C4-2B (cell line): ENCODE data around the gene F7.
"Not testable (repeated sequence)": the region's sequence is repeated elsewhere in the genome, so short reads cannot be mapped to it uniquely, and the experiment has no call there.

ENCODE experiments used
- H3K27ac ChIP-seq: fragments of 450-650 bp; 2 replicates; pipeline ENCODE4 v1.5.1; 2017
- ZFX ChIP-seq: fragments of 450-650 bp; IDR thresholded peaks from 2 replicates; pipeline ENCODE4 v1.6.1; 2017
- TF ChIP-seq, protein P1 (sequence below): fragments of 450-650 bp; conservative IDR thresholded peaks from 2 replicates; pipeline ENCODE4 v1.5.1; 2017; ENCODE audit warnings: mild to moderate bottlenecking

F7 gene

DNA sequence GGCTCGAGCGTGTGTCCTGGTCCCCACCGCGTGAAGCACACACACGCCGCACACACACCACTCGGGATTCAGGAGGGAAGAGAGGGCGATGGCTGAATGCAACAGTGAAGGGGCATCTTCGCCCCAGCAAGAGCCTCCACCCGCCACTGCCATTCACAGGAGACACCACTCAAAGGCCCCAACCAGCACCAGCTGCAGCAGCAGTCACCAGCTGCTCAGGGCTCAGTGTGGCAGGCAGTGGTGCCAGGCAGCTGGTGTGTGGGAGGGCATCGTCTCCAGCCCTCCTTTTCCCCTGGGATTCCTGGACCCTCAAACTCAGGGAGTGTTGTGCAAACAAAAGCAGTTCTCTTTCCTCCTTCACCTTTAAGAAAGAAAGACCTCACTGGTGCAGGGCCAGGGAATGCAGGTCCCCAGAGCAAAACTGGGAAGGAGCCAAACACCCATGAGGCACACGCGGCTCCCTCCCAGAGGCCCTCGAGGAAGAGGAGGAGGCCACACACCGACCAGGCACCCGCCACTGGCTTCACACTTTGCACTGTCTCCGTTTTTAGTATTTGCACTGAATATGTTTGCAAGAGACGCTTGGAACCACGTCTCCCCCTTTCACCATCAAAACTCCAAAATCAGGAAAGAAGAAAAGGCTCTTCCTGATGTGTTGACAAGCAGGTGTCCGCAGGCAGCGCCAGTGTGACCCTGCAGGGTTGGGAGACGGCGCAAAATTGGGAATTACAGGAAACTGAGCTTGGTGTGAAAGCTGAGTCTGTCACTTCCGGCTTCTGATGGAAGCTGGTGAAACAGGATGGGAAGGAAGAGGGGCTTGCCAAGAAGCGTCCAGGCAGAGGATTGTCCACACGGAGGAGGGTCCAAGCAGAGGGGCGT is 26.4 kb upstream of the F7 start:
- H3K27ac ChIP-seq: no peak overlapping the region
- TF ChIP-seq, protein P1, sequence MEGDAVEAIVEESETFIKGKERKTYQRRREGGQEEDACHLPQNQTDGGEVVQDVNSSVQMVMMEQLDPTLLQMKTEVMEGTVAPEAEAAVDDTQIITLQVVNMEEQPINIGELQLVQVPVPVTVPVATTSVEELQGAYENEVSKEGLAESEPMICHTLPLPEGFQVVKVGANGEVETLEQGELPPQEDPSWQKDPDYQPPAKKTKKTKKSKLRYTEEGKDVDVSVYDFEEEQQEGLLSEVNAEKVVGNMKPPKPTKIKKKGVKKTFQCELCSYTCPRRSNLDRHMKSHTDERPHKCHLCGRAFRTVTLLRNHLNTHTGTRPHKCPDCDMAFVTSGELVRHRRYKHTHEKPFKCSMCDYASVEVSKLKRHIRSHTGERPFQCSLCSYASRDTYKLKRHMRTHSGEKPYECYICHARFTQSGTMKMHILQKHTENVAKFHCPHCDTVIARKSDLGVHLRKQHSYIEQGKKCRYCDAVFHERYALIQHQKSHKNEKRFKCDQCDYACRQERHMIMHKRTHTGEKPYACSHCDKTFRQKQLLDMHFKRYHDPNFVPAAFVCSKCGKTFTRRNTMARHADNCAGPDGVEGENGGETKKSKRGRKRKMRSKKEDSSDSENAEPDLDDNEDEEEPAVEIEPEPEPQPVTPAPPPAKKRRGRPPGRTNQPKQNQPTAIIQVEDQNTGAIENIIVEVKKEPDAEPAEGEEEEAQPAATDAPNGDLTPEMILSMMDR: no peak
- TF ChIP-seq ZFX: no peak

DNA sequence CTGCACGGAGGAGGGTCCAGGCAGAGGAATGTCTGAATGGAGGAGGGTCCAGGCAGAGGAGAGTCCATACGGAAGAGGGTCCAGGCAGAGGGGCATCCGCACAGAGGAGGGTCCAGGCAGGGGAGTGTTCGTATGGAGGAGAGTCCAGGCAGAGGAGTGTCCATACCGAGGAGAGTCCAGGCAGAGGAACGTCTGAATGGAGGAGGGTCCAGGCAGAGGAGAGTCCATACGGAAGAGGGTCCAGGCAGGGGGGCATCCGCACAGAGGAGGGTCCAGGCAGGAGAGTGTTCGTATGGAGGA is 25.9 kb upstream of the F7 start:
- H3K27ac ChIP-seq: not testable (repeated sequence)

DNA sequence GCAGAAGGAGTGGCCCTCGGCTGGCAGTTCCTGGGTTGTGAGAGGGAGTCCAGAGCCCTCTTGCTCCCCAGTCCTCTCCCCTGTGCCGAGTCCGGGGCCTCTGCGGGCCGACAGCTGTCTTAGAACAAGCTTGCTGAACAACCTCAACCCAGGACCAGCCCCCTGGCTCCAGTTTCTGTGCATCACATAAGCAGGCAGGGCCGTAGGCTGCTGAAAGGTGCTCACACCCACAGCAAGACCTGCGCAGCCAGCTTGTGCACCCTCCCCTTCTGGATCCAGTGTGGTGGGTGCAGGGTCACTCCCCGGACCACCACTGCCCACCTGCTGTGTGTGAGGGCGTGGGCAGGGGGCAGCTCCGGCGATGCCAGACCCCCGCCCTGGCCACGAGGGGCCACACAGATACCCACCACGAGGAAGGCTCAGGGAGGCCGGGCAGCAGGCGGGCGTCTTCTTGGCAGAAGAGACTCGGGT is 25.2 kb upstream of the F7 start:
- H3K27ac ChIP-seq: no peak overlapping the region
- TF ChIP-seq, protein P1: no peak
- no peak for TF ChIP-seq ZFX

DNA sequence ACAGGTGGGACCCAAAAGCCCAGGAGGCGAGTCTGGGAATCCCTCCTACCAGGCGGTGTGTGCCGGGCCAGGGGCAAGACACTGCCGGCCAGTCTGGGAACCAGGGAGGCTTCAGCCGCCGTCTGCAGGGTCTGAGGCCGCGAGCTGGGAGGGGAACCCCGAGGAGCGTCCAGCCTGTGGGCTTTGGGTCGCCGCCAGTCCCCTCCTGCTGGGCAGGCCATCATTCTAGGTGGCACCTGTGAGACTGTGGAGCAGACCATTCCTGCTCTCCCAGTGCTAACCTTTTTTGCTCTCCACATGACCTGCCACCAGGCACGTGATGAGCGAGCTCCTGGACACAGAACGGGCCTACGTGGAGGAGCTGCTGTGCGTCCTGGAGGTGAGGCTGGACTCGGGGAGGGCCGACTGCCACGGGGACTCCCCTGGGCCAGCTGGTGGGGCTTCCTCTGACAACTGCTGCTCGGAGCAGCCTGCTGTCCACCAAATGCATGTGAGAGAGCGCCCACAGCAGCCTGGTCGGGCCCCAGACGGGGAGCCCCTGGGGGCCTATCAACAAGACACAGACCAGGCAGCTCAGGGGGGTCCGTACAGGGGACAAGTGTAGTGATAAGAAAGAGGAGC is 24.6 kb upstream of the F7 start:
- no peak for TF ChIP-seq ZFX
- TF ChIP-seq, protein P1: no peak
- H3K27ac ChIP-seq: no peak overlapping the region

DNA sequence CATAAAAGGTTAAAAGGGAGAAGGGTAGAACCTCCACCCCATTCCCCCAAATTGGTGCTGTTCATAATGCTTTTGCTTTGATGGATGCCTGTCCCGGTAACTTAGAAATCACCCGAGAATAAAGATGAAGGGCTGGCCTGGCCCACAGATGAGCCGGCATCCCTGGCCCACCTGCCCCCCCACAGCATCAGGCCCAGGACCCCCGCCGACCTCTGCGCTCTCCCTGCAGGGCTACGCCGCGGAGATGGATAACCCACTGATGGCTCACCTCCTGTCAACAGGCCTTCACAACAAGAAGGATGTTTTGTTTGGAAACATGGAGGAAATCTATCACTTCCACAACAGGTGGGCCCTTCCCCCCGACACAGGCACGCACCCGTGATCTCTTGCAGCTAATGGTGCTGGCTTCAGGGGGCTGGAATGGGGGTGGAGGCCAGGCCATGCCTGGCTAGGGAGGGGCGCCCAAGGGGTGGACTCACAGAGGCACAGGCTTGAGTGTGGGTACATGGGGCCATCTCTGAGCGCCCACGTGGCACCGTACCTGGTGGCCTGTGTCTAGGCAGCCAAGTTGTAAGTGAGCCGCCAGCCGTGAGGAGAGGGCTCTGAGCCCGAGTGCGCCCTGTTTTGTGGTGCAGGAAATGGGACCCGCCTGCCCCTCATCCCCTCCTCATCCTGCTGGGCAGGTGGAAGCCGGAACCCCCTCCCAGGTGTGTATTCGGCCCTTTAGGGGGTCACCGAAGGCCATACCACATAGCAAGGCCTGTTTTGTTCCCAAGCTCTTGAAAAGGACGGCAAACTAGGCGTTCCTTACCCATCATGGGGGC is 23.2 kb upstream of the F7 start:
- no peak for TF ChIP-seq ZFX
- TF ChIP-seq, protein P1: no peak

DNA sequence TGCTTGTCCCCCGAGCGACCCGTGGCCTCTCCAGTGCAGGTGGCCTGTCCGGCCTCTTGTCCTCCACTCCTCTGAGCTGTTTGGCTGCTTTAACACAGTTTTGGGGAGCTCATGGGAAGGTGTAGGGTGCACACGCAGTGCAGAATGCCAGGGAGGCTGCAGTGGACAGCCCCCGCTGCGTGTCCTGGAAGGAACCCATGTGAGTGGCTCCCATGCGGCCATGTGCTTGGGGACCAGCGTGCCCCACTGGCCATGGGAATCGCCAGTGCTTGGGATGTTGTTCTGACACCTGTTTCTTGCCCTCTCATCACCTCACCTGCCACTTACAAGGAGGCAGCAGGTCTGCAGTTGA is 22.6 kb upstream of the F7 start:
- TF ChIP-seq ZFX: no peak
- TF ChIP-seq, protein P1: no peak
- peak overlapping the region; percentile 27 for H3K27ac ChIP-seq

More for the DNA sequence above, 23.2 kb upstream of the F7 start:
- no peak overlapping the region for H3K27ac ChIP-seq

DNA sequence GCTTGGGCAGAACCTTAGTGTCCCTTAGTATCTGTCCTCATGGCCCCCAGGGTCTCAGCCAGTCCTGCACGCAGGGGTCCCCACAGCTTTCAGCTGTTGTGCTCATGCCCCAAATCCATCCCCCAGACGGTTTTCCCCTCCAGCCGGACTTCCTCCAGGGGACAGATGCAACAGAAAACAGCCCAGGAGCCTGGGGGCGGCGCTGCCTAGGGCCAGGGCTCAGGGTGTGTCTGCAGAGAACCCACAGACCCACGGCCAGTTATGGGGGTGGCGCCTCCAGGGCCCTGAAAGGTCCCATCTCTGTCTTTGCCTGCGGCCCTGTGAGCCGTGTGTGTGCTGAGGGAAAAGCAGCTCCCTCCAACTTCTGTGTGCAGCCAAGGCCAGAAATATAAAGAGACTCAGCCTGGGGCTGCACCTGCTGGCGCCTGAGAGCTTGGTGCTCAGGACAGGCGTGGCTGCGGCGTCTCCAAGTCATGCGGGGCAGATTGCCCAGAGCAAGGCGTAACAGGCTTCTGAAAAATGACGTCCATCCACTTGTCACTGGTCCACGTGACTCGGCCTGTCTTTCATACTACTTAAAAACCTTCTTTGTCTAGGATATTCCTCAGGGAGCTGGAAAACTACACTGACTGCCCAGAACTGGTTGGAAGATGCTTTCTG is 22.1 kb upstream of the F7 start:
- peak overlapping the region; percentile 27 for H3K27ac ChIP-seq
- TF ChIP-seq ZFX: no peak
